HG03378 (cell line): Measurements from ENCODE around the gene NUFIP1.

ENCODE experiments used
- ATAC-seq: cut with Tn5 transposase; IDR thresholded peaks from one replicate; pipeline ENCODE4 v1.9.1; 2021; ENCODE audit warnings: mild to moderate bottlenecking, moderate library complexity; ENCODE audit not compliant: unreplicated experiment

The NUFIP1 gene

GRCh38 chr13:44894001-44894770 is 95.1 kb downstream of the NUFIP1 start:
- ATAC-seq = no peak
